ENCODE measurements around the gene ZNF236.
A peak's percentile ranks its signal among the peaks of the same experiment; 100 is the strongest.

Gene ZNF236

DNA sequence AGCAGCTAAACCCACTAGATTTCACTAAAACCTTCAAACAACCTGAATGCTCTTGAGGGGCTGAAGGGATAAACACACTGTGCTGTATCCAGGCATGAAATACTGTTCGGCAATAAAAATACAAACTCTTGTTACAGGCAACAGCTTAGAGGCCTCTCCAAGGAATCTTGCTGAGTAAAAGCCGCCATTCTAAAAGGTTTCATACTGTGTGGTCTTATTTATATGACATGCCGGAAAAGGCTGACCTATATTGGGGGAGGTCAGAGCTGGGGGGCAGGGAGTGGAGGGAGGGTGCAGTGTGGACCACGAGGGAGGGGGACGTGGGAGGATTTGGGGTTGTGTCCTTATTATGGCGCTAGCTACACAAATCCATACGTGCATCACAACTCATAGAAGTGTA, 174.1 kb downstream of the ZNF236 start:
- no peak overlapping the region for H3K4me3 ChIP-seq (replicated peaks; ENCODE audit: low read depth, low read length)
- DNase-seq (ENCODE audit: low read depth), result no peak

DNA sequence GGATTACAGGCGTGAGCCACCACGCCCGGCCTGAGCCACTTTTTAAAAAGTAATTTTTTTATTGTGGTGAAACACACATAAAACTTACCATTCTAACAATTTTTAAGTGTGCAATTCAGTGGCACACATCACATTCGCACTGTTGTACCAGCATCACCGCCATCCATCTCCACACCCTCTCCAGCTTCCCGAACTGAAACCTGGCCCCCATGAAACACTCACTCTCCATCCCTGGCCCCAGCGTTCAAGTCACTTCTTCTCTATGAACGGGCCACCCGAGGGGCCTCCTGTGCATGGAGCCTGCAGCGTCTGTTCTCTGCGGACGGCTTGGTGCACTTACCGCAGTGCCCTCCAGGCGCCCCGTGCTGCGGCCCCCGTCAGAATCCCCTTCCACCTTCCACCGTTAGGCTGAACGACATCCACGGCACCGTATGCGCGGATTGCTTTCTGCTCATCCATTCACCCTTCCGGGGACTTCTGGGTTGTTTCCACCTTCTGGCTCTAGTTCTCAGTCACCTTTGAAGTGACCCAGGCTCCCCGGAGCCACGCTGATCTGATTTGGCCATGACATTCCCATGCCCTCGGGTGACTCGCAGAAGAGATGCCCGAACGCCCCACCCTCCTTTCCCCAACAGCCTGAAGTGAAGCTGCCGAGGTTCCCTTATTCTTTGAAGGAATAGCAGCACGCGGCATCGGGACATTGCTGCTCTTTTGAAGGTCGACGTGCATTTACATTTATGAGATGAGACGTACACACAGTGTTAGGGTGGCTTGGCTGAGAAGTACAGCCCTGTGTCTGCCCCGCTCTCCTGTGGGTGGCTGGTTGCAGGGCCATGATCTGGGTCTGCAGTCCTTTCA, 175.8 kb downstream of the ZNF236 start:
- TF ChIP-seq, protein P1, sequence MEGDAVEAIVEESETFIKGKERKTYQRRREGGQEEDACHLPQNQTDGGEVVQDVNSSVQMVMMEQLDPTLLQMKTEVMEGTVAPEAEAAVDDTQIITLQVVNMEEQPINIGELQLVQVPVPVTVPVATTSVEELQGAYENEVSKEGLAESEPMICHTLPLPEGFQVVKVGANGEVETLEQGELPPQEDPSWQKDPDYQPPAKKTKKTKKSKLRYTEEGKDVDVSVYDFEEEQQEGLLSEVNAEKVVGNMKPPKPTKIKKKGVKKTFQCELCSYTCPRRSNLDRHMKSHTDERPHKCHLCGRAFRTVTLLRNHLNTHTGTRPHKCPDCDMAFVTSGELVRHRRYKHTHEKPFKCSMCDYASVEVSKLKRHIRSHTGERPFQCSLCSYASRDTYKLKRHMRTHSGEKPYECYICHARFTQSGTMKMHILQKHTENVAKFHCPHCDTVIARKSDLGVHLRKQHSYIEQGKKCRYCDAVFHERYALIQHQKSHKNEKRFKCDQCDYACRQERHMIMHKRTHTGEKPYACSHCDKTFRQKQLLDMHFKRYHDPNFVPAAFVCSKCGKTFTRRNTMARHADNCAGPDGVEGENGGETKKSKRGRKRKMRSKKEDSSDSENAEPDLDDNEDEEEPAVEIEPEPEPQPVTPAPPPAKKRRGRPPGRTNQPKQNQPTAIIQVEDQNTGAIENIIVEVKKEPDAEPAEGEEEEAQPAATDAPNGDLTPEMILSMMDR (IDR thresholded peaks at IDR 0.05; ENCODE audit: low read length, missing control alignments), result no peak
- no peak for DNase-seq (ENCODE audit: low read depth)
- H3K4me3 ChIP-seq (replicated peaks; ENCODE audit: low read depth, low read length), result no peak overlapping the region

More for the DNA sequence above, 174.1 kb downstream of the ZNF236 start:
- TF ChIP-seq, protein P1 (IDR thresholded peaks at IDR 0.05; ENCODE audit: low read length, missing control alignments), result no peak

DNA sequence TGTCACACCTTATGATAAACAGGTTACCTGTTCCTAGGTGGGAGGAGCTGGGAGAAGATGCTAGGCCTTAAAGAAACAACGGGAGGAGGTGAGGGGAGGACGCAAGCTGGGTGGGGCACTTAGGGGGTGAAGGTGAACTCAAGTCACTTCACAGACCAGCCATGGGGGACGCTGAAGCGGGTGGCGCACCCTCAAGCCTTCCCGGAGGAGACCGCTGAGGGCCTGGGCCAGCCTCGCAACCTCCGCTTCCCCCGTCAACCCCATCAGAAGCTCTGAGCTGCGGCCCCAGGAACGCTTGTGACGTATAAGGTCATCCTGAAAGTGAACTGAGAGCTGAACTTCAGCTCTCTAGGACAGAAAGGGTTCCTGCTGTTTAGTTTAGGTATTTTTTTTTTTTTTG, 176.7 kb downstream of the ZNF236 start:
- no peak overlapping the region for H3K4me3 ChIP-seq (replicated peaks; ENCODE audit: low read depth, low read length)
- TF ChIP-seq, protein P1 (IDR thresholded peaks at IDR 0.05; ENCODE audit: low read length, missing control alignments), result no peak
- DNase-seq (ENCODE audit: low read depth), result no peak

DNA sequence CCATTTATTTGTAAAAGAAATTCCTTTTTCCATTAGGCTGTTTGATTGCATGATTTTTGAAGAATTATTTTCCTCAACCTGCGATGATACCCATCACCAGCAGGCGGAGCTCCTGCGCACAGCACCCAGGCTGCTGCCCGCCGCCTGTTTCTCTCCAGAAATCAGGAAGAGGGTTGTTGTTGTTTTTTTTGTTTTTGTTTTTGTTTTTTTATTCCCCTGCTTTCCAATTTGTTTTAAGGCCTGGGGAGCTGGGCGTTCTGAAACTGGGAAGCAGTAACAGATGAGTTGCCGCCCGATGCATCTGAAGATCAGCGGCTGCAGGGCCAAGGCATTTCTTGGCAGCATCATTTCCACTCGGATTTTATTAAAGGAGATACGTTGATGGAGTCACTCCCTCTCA, 178.2 kb downstream of the ZNF236 start:
- H3K4me3 ChIP-seq (replicated peaks; ENCODE audit: low read depth, low read length), result peak overlapping the region; percentile 32
- peak; percentile 55 for DNase-seq (ENCODE audit: low read depth)
- TF ChIP-seq, protein P1 (IDR thresholded peaks at IDR 0.05; ENCODE audit: low read length, missing control alignments), result peak; percentile 99

DNA sequence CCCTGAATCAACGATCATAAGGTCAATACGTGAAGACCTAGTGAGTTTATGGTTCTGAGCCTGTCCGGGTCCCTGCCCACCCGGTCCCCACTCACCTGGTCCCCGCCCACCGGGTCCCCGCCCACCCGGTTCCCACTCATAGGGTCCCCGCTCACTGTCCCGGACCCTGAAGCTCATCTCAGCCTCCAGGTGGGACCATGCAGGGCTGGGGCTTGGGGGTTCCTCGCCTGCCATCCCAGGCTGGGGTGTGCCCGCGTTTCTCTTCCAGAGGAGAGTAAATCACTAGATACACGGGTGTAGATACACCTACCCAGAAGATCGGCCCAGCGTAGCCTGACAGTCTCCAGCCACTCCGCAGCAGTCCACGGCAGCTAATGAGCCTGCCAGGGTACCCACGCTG, 178.7 kb downstream of the ZNF236 start:
- no peak overlapping the region for H3K4me3 ChIP-seq (replicated peaks; ENCODE audit: low read depth, low read length)
- DNase-seq (ENCODE audit: low read depth), result no peak
- TF ChIP-seq, protein P1 (IDR thresholded peaks at IDR 0.05; ENCODE audit: low read length, missing control alignments), result no peak

DNA sequence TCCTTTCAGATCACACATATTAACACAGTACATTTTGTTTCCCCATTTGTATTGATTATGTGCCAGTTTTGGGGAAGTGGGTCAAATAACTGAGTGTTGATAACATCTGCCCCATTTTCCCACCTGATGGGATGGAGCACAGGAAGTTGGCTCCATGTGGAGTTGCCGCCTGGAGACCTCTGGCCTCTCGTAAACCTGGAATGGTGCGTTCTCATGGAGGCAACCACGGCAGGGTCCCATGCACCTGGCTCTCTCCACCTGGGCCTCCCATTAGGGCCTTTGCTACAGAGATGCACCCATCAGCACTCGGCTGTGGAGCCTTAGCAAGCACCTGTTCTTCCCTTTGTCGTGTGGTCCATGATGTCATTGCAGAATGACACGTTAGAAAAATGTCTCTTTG, 179.6 kb downstream of the ZNF236 start:
- DNase-seq (ENCODE audit: low read depth), result no peak
- H3K4me3 ChIP-seq (replicated peaks; ENCODE audit: low read depth, low read length), result no peak overlapping the region
- TF ChIP-seq, protein P1 (IDR thresholded peaks at IDR 0.05; ENCODE audit: low read length, missing control alignments), result no peak

DNA sequence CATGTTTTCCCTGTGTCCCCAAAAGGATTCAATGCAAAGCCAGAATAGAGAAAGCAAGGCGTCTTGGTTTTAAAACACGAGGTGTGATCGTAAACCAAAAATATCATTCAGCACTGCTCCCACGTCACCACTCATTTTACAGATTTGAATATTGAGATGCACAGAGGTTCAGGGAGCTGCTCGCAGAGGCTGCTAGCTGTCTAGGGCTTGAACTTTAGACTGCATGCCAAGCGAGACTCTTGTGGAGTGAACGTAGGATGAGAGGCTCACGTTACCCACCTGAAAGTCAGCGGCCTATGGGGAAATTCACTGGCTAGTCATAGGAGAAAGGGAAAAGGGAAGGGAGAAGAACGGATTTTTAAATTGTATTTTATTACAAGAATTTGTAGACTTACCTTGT, 180.1 kb downstream of the ZNF236 start:
- no peak overlapping the region for H3K4me3 ChIP-seq (replicated peaks; ENCODE audit: low read depth, low read length)
- TF ChIP-seq, protein P1 (IDR thresholded peaks at IDR 0.05; ENCODE audit: low read length, missing control alignments), result no peak
- DNase-seq (ENCODE audit: low read depth), result no peak

All from fibroblast of pulmonary artery (primary cell).